GM18505 (cell line): ENCODE measurements around the gene ITGA5.

Experiments used
- ATAC-seq: cut with Tn5 transposase; IDR thresholded peaks from one replicate; pipeline ENCODE4 v1.9.1; 2021; ENCODE audit not compliant: unreplicated experiment
- POLR2A ChIP-seq: IDR thresholded peaks from 4 replicates; pipeline ENCODE4 v1.6.1; 2011; ENCODE audit warnings: borderline replicate concordance; ENCODE audit not compliant: insufficient read depth, insufficient read length; ENCODE audit errors: extremely low read depth

The ITGA5 gene

DNA sequence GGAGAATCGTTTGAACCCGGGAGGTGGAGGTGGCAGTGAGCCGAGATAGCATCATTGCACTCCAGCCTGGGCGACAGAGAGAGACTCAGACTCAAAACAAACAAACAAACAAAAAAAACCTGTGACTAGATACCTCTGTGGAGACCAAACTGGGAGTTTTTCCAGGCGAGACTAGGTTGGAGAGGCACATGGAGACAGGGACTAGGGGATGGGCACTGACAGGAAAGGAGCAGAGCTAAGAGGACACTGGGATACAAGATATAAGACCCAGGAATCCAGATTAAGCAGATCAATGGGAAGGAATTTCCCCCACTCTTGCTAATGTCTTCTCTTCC lies 4.7 kb upstream of the ITGA5 start:
- ATAC-seq = no peak
- TF ChIP-seq POLR2A = no peak

DNA sequence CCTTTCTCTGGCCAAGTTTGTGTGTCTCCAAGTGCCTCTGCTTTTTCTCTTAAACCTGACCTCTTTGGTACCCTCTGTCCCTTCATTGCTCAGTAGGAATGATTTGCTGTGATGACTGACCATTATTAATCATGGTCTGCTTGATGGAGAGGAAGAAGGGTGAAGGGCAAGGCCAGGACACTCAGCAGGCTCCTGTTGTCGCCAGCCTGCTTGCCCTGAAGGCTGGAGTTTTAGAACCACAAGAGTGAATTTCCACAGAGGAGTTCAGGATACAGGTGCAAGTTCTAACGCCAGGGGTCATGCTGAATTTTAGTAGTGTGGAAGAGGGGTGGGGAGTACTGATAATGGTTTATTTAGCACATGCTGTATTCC lies 2.8 kb upstream of the ITGA5 start:
- no peak for TF ChIP-seq POLR2A
- no peak for ATAC-seq

DNA sequence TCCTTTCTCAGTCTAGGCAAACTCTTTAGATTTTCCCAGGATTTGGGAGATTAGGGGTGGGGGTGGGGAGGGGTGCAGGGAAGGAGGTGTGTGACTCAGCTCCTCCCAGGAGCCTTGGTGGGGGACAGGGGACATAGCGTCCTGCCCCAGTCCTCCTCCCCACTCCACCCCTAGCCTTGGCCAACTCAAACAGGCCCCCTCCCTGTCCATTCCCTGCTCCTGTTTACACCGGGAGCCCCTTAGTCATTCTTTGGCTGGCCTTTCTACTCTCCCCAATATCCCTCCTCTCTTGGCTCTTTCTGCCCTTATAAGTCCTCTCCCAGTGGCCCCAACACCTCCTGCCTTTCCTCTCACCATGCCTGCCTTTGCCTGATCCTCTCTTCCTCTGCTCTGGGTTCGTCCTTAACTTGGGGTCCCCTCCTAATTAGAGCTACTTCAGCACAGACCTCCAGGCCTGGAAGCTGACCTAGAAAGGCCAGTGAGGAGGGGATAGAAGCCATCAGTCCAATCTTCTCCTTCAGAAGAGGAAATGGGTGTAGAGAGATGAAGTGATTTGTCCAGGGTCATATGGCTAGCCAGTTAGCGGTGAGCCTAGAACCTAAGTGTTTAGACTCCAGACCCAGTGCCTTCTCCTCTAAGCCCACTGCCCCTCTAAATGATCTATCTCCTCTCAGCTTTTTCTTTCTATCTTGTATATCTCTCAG lies 2.3 kb upstream of the ITGA5 start:
- no peak for ATAC-seq

DNA sequence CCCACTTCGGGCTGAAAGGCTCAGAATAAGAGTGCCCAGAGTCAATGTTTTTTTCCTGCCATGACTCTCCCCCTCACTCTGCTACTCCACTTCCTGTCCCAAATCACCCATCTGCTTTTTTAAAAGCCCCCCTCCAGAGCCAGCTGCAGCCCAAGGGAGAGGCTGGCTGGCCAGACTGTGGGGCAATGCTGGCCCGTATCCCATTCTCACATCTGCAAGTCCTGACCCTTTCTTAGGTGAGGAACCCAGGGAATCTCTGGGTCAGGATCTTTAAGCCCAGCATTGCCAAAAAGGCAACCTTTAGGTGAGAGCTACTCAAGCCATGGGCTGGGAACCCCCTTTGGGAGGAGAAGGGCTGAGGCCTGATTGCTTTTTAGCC lies 1.7 kb upstream of the ITGA5 start:
- ATAC-seq = no peak
- TF ChIP-seq POLR2A = no peak

More for the DNA sequence above, 2.3 kb upstream of the ITGA5 start:
- no peak for TF ChIP-seq POLR2A

DNA sequence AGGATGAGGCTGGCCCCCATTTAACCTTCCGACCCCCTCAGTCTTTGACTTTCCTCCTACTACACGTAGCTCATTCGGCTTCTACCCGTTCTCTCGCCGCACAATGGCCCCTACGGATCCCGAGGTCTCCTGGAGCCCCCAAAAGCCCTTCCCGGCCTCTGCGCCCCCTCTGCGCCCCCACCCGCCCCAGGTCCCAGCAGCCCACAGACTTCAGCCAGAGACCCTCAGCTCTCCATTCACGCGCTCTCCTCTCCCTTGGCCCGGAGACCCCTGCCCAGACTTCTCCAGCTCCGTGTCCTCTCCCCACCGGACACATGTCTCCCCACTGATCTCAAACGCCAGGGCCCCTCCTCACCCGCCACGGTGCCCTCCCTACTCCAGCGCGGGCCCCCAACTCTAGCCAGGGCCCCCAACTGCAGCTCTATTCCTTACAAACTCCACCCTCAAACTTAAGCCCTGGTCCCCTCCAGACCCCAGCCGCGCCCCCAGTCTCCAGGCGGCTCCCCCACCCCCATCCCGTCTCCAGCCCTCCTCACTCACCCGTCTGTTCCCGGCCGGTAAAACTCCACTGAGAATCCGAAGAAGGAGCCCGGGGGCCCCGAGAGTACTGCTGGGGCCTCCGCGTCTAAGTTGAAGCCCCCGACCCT lies 502 bp downstream of the ITGA5 start:
- no peak for ATAC-seq
- TF ChIP-seq POLR2A = no peak

DNA sequence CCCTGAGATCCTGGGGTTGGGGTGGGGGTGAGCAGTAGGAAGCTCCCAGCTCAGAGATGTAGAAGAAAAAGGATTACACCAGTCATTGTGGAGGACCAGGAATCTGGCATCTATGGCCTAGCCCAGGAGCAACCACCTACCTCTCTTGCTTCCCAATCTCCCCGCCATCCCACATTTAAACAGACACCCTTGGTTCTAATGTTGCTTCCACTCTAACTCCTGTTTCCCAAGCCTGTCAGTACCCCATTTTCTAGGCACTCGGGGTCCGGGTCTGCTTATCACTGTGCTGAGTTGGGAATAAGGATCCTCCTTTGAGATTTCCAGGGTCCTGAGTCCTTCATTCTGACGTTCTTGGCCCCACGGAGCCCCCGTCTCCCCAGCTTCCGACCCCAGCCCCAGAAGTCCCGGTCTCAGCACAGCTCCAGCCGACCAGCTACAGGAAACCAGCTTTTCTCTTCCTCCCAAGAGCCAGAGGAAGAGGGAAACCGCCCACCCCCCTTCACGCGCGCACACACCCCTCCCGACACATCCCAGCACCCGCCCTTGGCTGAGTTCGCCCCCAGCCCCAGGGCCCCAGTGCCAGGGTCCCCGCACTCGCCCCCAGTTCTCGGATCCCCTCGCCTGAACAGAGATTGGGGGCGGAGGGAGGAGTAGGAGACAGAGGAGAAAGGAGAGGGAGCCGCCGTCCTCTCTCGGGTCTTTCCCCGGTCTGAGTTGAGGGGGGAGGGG lies 1.2 kb downstream of the ITGA5 start:
- ATAC-seq = no peak
- no peak for TF ChIP-seq POLR2A

DNA sequence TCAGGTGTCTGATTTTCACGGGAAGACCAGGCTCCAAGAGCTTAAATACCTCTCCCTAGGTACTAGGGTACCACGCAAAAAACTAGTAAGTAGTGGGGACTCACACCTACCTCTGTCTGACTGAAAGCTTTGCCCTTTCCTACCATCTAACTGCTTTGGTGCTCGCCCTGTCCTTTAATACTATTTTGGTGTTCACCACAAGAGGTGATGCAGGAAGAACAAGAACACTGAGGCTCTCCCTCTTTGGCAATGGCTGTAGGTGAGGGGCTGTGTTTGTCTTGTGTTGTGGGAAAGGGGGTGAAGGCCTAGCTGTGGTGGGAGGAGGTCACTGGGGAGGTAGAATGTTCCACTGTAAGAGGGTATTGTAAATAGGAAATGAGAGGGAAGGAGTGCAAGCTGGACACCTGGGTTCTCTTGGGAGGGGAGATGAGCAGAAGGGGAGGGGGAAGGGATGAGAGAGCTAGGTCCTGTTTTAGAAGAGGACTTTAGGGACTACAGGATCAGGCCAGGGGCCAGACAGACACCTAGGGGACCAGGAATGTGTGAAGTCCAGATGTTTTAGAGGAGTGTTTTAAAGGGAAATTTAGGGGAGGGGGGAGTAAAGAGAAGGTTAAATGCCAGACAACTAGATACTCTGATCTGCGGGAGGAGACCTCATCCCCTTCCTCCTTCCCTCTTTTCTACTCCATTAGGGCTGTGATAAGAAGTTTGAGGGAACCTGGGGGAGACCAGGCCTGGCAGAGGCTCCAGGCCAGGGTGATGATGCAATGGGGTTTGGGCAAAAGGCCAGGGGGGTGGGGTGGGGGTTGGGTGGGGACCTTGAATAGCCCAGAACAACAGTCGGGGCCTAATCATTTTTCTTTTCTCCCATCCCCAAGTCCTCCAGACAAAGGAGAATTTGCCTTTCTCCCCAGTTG lies 2.1 kb downstream of the ITGA5 start:
- no peak for ATAC-seq
- TF ChIP-seq POLR2A = no peak

DNA sequence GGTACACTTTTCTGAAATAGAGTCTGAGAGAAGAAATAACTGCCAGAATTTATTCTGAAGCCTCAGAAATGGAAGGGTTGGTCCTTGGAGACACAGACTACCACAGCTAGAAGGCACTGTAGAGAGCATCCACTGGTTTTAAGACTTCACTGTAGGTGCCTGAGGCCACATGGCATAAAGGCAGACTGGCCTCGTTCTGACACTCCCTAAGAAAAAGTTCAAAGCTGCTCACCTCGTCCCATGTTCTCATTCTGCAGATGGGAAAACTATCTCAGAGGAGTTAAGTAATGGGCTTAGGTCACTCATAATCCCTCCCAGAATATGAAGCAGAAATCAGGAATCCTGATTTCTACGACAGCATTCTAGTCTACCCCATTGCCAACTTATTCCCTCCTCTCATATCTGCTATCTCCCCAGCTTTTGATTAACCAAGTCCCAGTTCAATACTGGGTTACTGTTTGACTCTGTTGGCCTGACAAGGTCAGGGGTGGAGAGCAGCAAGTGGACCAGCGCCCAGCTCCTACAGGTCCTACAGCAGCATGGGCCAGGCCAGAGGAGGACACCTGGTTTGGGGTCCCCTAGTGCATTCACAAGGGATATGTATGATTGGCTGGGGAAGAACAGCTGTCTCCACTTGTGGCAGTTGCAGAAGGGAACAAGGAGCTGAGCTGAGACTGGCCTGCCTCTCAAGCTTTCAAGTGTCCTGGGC lies 3.7 kb downstream of the ITGA5 start:
- ATAC-seq = no peak
- TF ChIP-seq POLR2A = no peak

DNA sequence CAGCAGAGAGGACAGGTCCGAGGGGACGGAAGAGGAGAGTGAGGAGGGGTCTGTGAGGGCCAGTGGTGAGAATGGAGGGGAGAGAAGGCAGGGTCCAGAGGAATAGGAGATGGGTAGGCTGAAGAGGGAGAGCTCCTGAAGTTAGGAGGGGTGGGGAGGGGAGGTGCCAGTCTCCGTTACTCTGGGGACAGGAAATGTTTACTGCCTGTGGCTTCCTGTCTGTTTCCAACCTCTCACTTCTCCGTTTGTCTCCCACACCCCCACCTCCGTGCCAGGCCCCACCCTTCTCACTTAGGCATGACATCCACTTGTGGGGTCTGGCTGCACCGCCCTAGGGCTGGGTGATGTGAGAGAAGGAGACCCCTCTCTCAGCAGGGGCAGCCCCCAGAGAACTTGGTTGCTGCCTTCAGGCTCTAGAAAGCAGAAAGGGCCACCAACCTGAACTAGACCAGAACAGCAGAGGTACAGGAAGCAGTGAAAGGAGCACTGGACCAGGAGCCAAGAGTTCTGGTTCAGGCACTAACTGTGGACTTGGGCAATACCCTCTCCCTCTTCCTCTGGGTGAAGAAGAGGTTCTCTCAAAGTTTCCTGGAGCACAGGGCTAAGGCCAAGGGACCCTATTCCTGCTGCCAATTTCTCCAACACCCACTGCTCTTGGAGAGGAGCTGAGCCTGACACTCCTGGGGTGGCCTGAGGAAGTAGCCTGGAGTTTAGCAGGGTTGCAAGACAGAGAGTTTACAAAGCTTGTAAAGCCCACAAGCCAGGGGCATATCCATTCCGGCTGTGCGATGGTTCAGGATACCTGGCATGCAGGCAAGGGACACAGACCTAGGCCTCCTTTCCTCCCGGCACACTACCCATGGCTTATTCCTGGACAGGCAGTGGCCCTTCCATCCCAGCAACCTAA lies 5.5 kb downstream of the ITGA5 start:
- TF ChIP-seq POLR2A = no peak
- ATAC-seq = no peak

DNA sequence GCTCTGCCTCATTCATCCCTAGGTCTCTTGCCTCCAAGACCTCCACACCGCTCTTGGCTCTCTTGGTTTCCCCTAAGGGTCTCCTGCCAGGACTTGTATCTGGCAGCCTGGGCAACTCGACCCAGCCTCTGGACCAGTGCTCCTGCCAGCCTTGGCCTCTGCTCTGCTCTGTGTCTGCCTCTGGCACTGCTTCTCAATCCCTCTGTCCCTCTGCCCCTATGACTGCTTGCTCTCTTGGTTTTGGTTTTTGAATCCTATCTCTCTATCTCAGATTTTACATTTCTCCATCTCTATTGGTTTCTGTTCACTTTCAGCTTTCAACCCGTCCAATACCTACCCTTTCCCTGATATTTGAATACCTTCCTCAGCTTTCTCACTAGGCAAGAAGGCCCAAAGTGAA lies 6.3 kb downstream of the ITGA5 start:
- no peak for ATAC-seq

DNA sequence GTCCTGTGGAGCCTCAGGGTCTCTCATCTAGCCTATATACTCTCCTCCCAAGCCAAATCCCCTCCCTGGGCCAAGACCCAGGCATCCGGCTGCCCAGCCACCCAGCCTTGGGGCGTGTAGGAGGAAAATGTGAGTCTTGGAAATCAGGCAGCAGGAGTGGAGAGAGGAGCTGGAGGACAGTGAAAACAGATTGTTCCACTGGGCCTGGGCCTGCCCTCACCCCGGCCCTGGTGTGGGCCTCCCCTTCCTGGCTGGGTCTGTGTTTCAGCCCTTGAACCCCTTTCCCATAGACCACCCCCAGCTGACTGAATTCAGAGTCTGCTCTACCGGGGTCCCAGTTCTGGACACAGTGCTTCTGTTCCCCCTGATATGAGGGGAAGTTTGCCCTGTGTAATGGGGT lies 6.7 kb downstream of the ITGA5 start:
- ATAC-seq = no peak
- TF ChIP-seq POLR2A = no peak

More for the DNA sequence above, 6.3 kb downstream of the ITGA5 start:
- TF ChIP-seq POLR2A = no peak
